CD14-positive monocyte (primary cell): ENCODE measurements around the gene RELCH. TPM values are rescaled to one million over a fixed set of nuclear protein-coding genes. Genes with fewer than 3 reads are reported as not detected.

Experiments used
- DNase-seq, 3 donors: peaks; one replicate each; pipeline ENCODE4 v3.0.0-alpha.2; 2011 to 2022
- H2AFZ ChIP-seq: 2 replicates; pipeline ENCODE4 v1.6.0; 2012; ENCODE audit warnings: mild to moderate bottlenecking, low read depth, low read length, inconsistent platforms; ENCODE audit not compliant: insufficient read depth, poor library complexity, severe bottlenecking
- H3K27ac ChIP-seq, 2 donors: 1 replicate in 1 of 2; 2 replicates in 1 of 2; pipeline ENCODE4 v1.5.1; 2012 to 2013; ENCODE audit warnings: low read length in 2 of 2, control low read depth in 1 of 2, inconsistent platforms in 1 of 2, low read depth in 1 of 2, mild to moderate bottlenecking in 1 of 2
- H3K27me3 ChIP-seq, 2 donors: one replicate each; pipeline versions ENCODE4 v1.6.0 to v1.6.1; 2011 to 2013; ENCODE audit warnings: low read length in 2 of 2; ENCODE audit not compliant: control insufficient read depth in 2 of 2, insufficient read depth in 2 of 2
- H3K36me3 ChIP-seq, 2 donors: replicated peaks in 1 of 2; 1 replicate in 1 of 2; 2 replicates in 1 of 2; pipeline versions ENCODE4 v1.5.1 to v1.6.1; 2012 to 2013; ENCODE audit warnings: low read length in 2 of 2, control low read depth in 1 of 2, inconsistent platforms in 1 of 2, mild to moderate bottlenecking in 1 of 2; ENCODE audit not compliant: insufficient read depth in 2 of 2, control insufficient read depth in 1 of 2
- H3K4me1 ChIP-seq, 2 donors: 1 replicate in 1 of 2; 2 replicates in 1 of 2; pipeline versions ENCODE4 v1.5.1 to v1.6.1; 2012 to 2013; ENCODE audit warnings: low read length in 2 of 2, control low read depth in 1 of 2, inconsistent platforms in 1 of 2, mild to moderate bottlenecking in 1 of 2, moderate library complexity in 1 of 2; ENCODE audit not compliant: insufficient read depth in 2 of 2, control insufficient read depth in 1 of 2
- H3K4me2 ChIP-seq: replicated peaks from 2 replicates; pipeline ENCODE3; 2012; ENCODE audit warnings: low read length, moderate library complexity, mild to moderate bottlenecking; ENCODE audit not compliant: poor library complexity, severe bottlenecking; ENCODE audit errors: extremely low read depth
- H3K4me3 ChIP-seq, 3 experiments: fragments of 200-600 bp in 1 of 3; sonication (generic) in 1 of 3; replicated peaks in 1 of 3; 1 replicate in 2 of 3; 2 replicates in 1 of 3; pipeline ENCODE4 v1.5.1; 2011 to 2013; ENCODE audit warnings: low read length in 3 of 3, mild to moderate bottlenecking in 3 of 3, control low read depth in 2 of 3, low read depth in 2 of 3, inconsistent platforms in 1 of 3, moderate library complexity in 1 of 3
- H3K79me2 ChIP-seq: 2 replicates; pipeline ENCODE4 v1.6.0; 2012; ENCODE audit warnings: mild to moderate bottlenecking, control low read depth, inconsistent platforms, low read length, moderate library complexity; ENCODE audit not compliant: insufficient read depth
- H3K9ac ChIP-seq: 2 replicates; pipeline ENCODE4 v1.6.0; 2017; ENCODE audit warnings: low read length, mild to moderate bottlenecking; ENCODE audit not compliant: insufficient read depth, poor library complexity, severe bottlenecking
- H3K9me3 ChIP-seq, 2 donors: replicated peaks in 1 of 2; 1 replicate in 1 of 2; 2 replicates in 1 of 2; pipeline versions ENCODE4 v1.5.1 to v1.6.1; 2012 to 2013; ENCODE audit warnings: low read length in 2 of 2, control low read depth in 1 of 2; ENCODE audit not compliant: control insufficient read depth in 1 of 2, insufficient read depth in 1 of 2
- H4K20me1 ChIP-seq: 2 replicates; pipeline ENCODE4 v1.6.0; 2012; ENCODE audit warnings: mild to moderate bottlenecking, low read length, control low read depth, moderate library complexity; ENCODE audit not compliant: insufficient read depth
- H3K27ac Mint-ChIP-seq, 7 donors: one replicate each; pipeline ENCODE4 v1.8.0; 2020; ENCODE audit warnings: mild to moderate bottlenecking in 7 of 7, mixed read lengths in 7 of 7, moderate library complexity in 6 of 7, inconsistent platforms in 2 of 7
- H3K27me3 Mint-ChIP-seq, 3 donors: one replicate each; pipeline ENCODE4 v1.8.0; 2021 to 2022; ENCODE audit warnings: low read depth in 3 of 3, mild to moderate bottlenecking in 3 of 3, mixed read lengths in 3 of 3, moderate library complexity in 3 of 3, inconsistent platforms in 1 of 3
- H3K36me3 Mint-ChIP-seq, 2 donors: one replicate each; pipeline ENCODE4 v1.8.0; 2020; ENCODE audit warnings: mixed read lengths in 2 of 2, inconsistent platforms in 1 of 2, mild to moderate bottlenecking in 1 of 2
- H3K4me1 Mint-ChIP-seq: one replicate; pipeline ENCODE4 v1.8.0; 2020; ENCODE audit warnings: mild to moderate bottlenecking, mixed read lengths
- H3K4me3 Mint-ChIP-seq, 2 donors: one replicate each; pipeline ENCODE4 v1.8.0; 2020; ENCODE audit warnings: mild to moderate bottlenecking in 2 of 2, mixed read lengths in 2 of 2, moderate library complexity in 1 of 2
- H3K9me3 Mint-ChIP-seq, 7 donors: one replicate each; pipeline ENCODE4 v1.8.0; 2020 to 2022; ENCODE audit warnings: mixed read lengths in 7 of 7, mild to moderate bottlenecking in 6 of 7, moderate library complexity in 6 of 7, inconsistent platforms in 2 of 7
- CTCF ChIP-seq: fragments of 200-600 bp; IDR thresholded peaks from one replicate; pipeline ENCODE4 v1.8.0; 2022; ENCODE audit warnings: antibody characterized with exemption, mild to moderate bottlenecking
- WGBS: methylation state at CpG from one replicate; pipeline ENCODE4 v1.1.5; 2013; ENCODE audit warnings: missing lambda C conversion rate; ENCODE audit not compliant: insufficient coverage; 5-methylcytosine and 5-hydroxymethylcytosine counted together
- intact Hi-C, 2 donors: fragments of 100-400 bp; cut with micrococcal nuclease; formaldehyde crosslinking; loops; one replicate each; pipeline versions ENCODE4 v1.15.0 to v1.15.1; 2023
- polyA plus RNA-seq, 3 donors: library from polyadenylated mRNA; depleted of rRNA in 1 of 3; unstranded in 2 of 3; stranded (reverse) in 1 of 3; fragments of 300-500 nt in 2 of 3; fragments of >200 nt in 1 of 3; fragmentation: Illumina TruSeq in 2 of 3; gene quantifications; 1 replicate in 2 of 3; 2 replicates in 1 of 3; pipeline ENCODE4 v1.2.3, GENCODE V29; 2012 to 2021

Gene RELCH
- polyA plus RNA-seq, 3 donors = 3.8 to 30.4 (median 4.9) TPM

GRCh38 chr18:62332964-62333695 lies 146.1 kb downstream of the RELCH start:
- Histone ChIP-seq H3K4me1 (peaks cover 41 to 49% of the 10 kb centered on the region in 2 donors), H3K4me3 (peak overlapping the region in 1 of 3 experiments; percentile 44), H3K4me2 (peak overlapping the region; percentile 57), H2AFZ (no peak overlapping the region), H3K9me3 (no peaks in the 10 kb centered on the region), H3K36me3 (no peaks in the 10 kb centered on the region), H3K79me2 (no peaks in the 10 kb centered on the region), H3K27ac (no peak overlapping the region), H4K20me1 (no peaks in the 10 kb centered on the region), H3K27me3 (peaks cover 5 to 30% of the 10 kb centered on the region in 2 donors), H3K9ac (no peak overlapping the region)
- Mint-ChIP-seq H3K27me3 (peaks cover 38 to 53% (median 41%) of the 10 kb centered on the region in 3 donors), H3K4me3 (peak overlapping the region in 1 of 2 donors; percentile 87), H3K9me3 (peaks cover 0 to 4% (median 0%) of the 10 kb centered on the region in 7 donors), H3K27ac (peak overlapping the region in 5 of 7 donors; percentile 4 to 78 (median 62)), H3K36me3 (peaks cover 7 to 10% of the 10 kb centered on the region in 2 donors), H3K4me1 (peaks cover 49% of the 10 kb centered on the region)
- no peak for TF ChIP-seq CTCF
- intact Hi-C loops = loop anchor here in 1 of 2 donors (10.0 kb wide), 1 partner anchor 82 kb away; no protein-coding TSS in a partner anchor
- DNase-seq = no peak
- 89% methylated on average over 9 of the region's 13 CpGs for WGBS

GRCh38 chr18:62334120-62334519 lies 147.1 kb downstream of the RELCH start:
- no peak overlapping the region for H2AFZ ChIP-seq
- no peak for DNase-seq
- peaks cover 32 to 48% (median 38%) of the 10 kb centered on the region in 3 donors for H3K27me3 Mint-ChIP-seq
- TF ChIP-seq CTCF = no peak
- H3K4me1 ChIP-seq = peaks cover 45 to 49% of the 10 kb centered on the region in 2 donors
- H3K27ac Mint-ChIP-seq = peak overlapping the region in 2 of 7 donors; percentile 30 to 69
- peaks cover 7 to 10% of the 10 kb centered on the region in 2 donors for H3K36me3 Mint-ChIP-seq
- peaks cover 0 to 4% (median 0%) of the 10 kb centered on the region in 7 donors for H3K9me3 Mint-ChIP-seq
- H3K4me3 Mint-ChIP-seq = peak overlapping the region in 1 of 2 donors; percentile 14
- no peak overlapping the region for H3K27ac ChIP-seq
- peaks cover 49% of the 10 kb centered on the region for H3K4me1 Mint-ChIP-seq
- no peaks in the 10 kb centered on the region for H3K36me3 ChIP-seq
- 90% methylated on average over 2 of the region's 8 CpGs for whole genome bisulfite sequencing
- H3K9ac ChIP-seq = no peak overlapping the region
- H3K4me2 ChIP-seq = no peak overlapping the region
- no peak overlapping the region for H3K4me3 ChIP-seq
- H3K79me2 ChIP-seq = no peaks in the 10 kb centered on the region
- intact Hi-C loops = loop anchor here in 1 of 2 donors (10.0 kb wide), 1 partner anchor 81 kb away; no protein-coding TSS in a partner anchor
- H3K9me3 ChIP-seq = no peaks in the 10 kb centered on the region
- peaks cover 5 to 21% of the 10 kb centered on the region in 2 donors for H3K27me3 ChIP-seq
- no peaks in the 10 kb centered on the region for H4K20me1 ChIP-seq
